ENCODE data around the gene C15orf61.

Gene C15orf61

GRCh38 chr15:67515090-67515489 is 5.8 kb upstream of the C15orf61 start:
- DNase-seq, result no peak

GRCh38 chr15:67515557-67515956 is 5.4 kb upstream of the C15orf61 start:
- DNase-seq, result no peak

- no peak for DNase-seq
Observed at GRCh38 chr15:67520321-67521028, 456 bp upstream of the C15orf61 start.

GRCh38 chr15:67521783-67522568 is 1.0 kb downstream of the C15orf61 start:
- DNase-seq, result peak; percentile 13

GRCh38 chr15:67523330-67523729 is 2.4 kb downstream of the C15orf61 start:
- no peak for DNase-seq

- no peak for DNase-seq
Observed at GRCh38 chr15:67524235-67524634, 3.3 kb downstream of the C15orf61 start.

- no peak for DNase-seq
Observed at GRCh38 chr15:67528513-67528912, 7.6 kb downstream of the C15orf61 start.

- DNase-seq, result no peak
Observed at GRCh38 chr15:67531379-67531914, 10.5 kb downstream of the C15orf61 start.

- DNase-seq, result no peak
Observed at GRCh38 chr15:67533873-67534272, 12.9 kb downstream of the C15orf61 start.

GRCh38 chr15:67534360-67534759 is 13.4 kb downstream of the C15orf61 start:
- DNase-seq, result no peak

- no peak for DNase-seq
Observed at GRCh38 chr15:67537771-67538170, 16.8 kb downstream of the C15orf61 start.

- peak; percentile 85 for DNase-seq
Observed at GRCh38 chr15:67542420-67543347, 21.8 kb downstream of the C15orf61 start, which contains the start of gene MAP2K5. TSS of gene MAP2K5 (plus strand) at chr15:67542703. CDS start at chr15:67543336, 633 bp downstream.

GRCh38 chr15:67543348-67543718 is 22.4 kb downstream of the C15orf61 start:
- DNase-seq, result no peak

- DNase-seq, result no peak
Observed at GRCh38 chr15:67544475-67544874, 23.5 kb downstream of the C15orf61 start.

- no peak for DNase-seq
Observed at GRCh38 chr15:67545864-67546263, 24.9 kb downstream of the C15orf61 start.

GRCh38 chr15:67547064-67547463 is 26.1 kb downstream of the C15orf61 start:
- DNase-seq, result no peak

- DNase-seq, result no peak
Observed at GRCh38 chr15:67547836-67548235, 26.9 kb downstream of the C15orf61 start.

- no peak for DNase-seq
Observed at GRCh38 chr15:67548236-67548852, 27.4 kb downstream of the C15orf61 start.

- DNase-seq, result no peak
Observed at GRCh38 chr15:67548862-67549651, 28.1 kb downstream of the C15orf61 start.

GRCh38 chr15:67549736-67550135 is 28.8 kb downstream of the C15orf61 start:
- no peak for DNase-seq

GRCh38 chr15:67550522-67550921 is 29.6 kb downstream of the C15orf61 start:
- no peak for DNase-seq

Measured in CD4-positive, alpha-beta T cell treated with Interleukin-12 subunit alpha and Interleukin-12 subunit beta, for 1 hour (primary cell).